Breast epithelium (tissue), 3 donors: Measurements from ENCODE around the gene NDUFAF2.

Experiments
- CTCF ChIP-seq, 3 donors: fragments of 450-650 bp; IDR thresholded peaks; one replicate each; pipeline ENCODE4 v1.5.1; 2016 to 2017; ENCODE audit warnings: antibody characterized with exemption in 3 of 3, mild to moderate bottlenecking in 3 of 3, moderate library complexity in 3 of 3
- POLR2A ChIP-seq: fragments of 450-650 bp; IDR thresholded peaks from one replicate; pipeline ENCODE4 v1.6.1; 2016; ENCODE audit warnings: antibody characterized with exemption, mild to moderate bottlenecking, moderate library complexity
- POLR2AphosphoS5 ChIP-seq, 3 donors: sonication (generic); formaldehyde crosslinking; IDR thresholded peaks; one replicate each; pipeline ENCODE4 v1.6.1; 2017; ENCODE audit warnings: antibody characterized with exemption in 3 of 3

GRCh38 chr5:61142811-61143210 is 197.8 kb downstream of the NDUFAF2 start:
- TF ChIP-seq CTCF (IDR thresholded peaks at IDR 0.05) (no peak), POLR2A (no peak), POLR2AphosphoS5 (IDR thresholded peaks at IDR 0.05) (no peak)
